Loucy (cell line): ENCODE data around the gene PCSK5.

Experiments
- H2AFZ ChIP-seq: fragments of 200-600 bp; sonication (generic); 2 replicates; pipeline ENCODE4 v1.6.0; 2016; ENCODE audit warnings: antibody characterized with exemption, mild to moderate bottlenecking, low read length, moderate library complexity
- H3F3A ChIP-seq: fragments of 200-600 bp; 2 replicates; pipeline ENCODE4 v1.6.0; 2016; ENCODE audit warnings: antibody characterized with exemption, low read depth, mild to moderate bottlenecking
- H3K27me3 ChIP-seq: fragments of 200-600 bp; sonication (generic); 2 replicates; pipeline ENCODE4 v1.6.1; 2014; ENCODE audit warnings: low read length, mild to moderate bottlenecking; ENCODE audit not compliant: insufficient read depth, poor library complexity, severe bottlenecking
- H3K36me3 ChIP-seq: fragments of 200-600 bp; sonication (generic); 2 replicates; pipeline ENCODE4 v1.6.1; 2016; ENCODE audit warnings: low read length; ENCODE audit not compliant: insufficient read depth
- H3K4me1 ChIP-seq: fragments of 200-600 bp; sonication (generic); 2 replicates; pipeline ENCODE4 v1.5.1; 2014; ENCODE audit warnings: low read length, mild to moderate bottlenecking; ENCODE audit not compliant: insufficient read depth, poor library complexity, severe bottlenecking
- H3K4me2 ChIP-seq: fragments of 200-600 bp; sonication (generic); 2 replicates; pipeline ENCODE4 v1.6.0; 2014; ENCODE audit warnings: antibody characterized with exemption, low read length, low read depth, mild to moderate bottlenecking; ENCODE audit not compliant: poor library complexity, severe bottlenecking
- H3K4me3 ChIP-seq: fragments of 200-600 bp; sonication (generic); 2 replicates; pipeline ENCODE4 v1.5.1; 2014; ENCODE audit warnings: low read length, mild to moderate bottlenecking, mixed read lengths; ENCODE audit not compliant: poor library complexity, severe bottlenecking
- H3K79me2 ChIP-seq: fragments of 200-600 bp; sonication (generic); 2 replicates; pipeline ENCODE4 v1.6.1; 2014; ENCODE audit warnings: low read length; ENCODE audit not compliant: insufficient read depth
- H3K9ac ChIP-seq: fragments of 200-600 bp; sonication (generic); 2 replicates; pipeline ENCODE4 v1.6.0; 2014; ENCODE audit warnings: mild to moderate bottlenecking, low read depth, low read length, moderate library complexity; ENCODE audit not compliant: poor library complexity, severe bottlenecking
- H3K9me2 ChIP-seq: fragments of 200-600 bp; sonication (generic); replicated peaks from 2 replicates; pipeline ENCODE4 v1.6.1; 2016; ENCODE audit warnings: low read depth, low read length, mixed read lengths
- H3K9me3 ChIP-seq: fragments of 200-600 bp; sonication (generic); 2 replicates; pipeline ENCODE4 v1.6.1; 2014; ENCODE audit warnings: mild to moderate bottlenecking, antibody characterized with exemption, low read length, low read depth; ENCODE audit not compliant: insufficient read depth
- H4K20me1 ChIP-seq: fragments of 200-600 bp; sonication (generic); 2 replicates; pipeline ENCODE4 v1.6.0; 2014; ENCODE audit warnings: antibody characterized with exemption, low read length, mild to moderate bottlenecking; ENCODE audit not compliant: insufficient read depth, poor library complexity, severe bottlenecking
- EZH2phosphoT487 ChIP-seq: fragments of 200-600 bp; IDR thresholded peaks from 2 replicates; pipeline ENCODE4 v1.6.1; 2018; ENCODE audit warnings: antibody characterized with exemption, mild to moderate bottlenecking, moderate library complexity, borderline replicate concordance
- TF ChIP-seq, protein P1 (sequence below): fragments of 200-600 bp; sonication (generic); conservative IDR thresholded peaks from 2 replicates; pipeline ENCODE4 v1.5.1; 2014; ENCODE audit warnings: mild to moderate bottlenecking, antibody characterized with exemption, low read length

The PCSK5 gene

DNA sequence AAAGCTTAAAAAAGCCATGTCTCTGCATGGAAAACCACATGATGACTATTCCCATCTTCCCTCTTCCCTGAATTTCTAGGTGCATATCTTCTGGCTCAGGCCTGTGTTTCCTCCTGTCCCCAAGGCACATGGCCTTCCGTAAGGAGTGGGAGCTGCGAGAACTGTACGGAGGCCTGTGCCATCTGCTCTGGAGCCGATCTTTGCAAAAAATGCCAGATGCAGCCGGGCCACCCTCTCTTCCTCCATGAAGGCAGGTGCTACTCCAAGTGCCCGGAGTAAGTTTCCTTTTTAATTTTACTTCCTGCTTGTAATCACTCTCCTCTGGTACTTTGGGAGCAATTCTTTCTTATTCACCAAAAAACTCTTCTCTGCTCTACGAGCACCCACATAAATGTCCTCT, 420.1 kb downstream of the PCSK5 start:
- H2AFZ ChIP-seq, result no peak overlapping the region
- no peaks in the 10 kb centered on the region for H3K36me3 ChIP-seq
- H3K9me3 ChIP-seq, result no peaks in the 10 kb centered on the region
- TF ChIP-seq EZH2phosphoT487, result no peak
- TF ChIP-seq, protein P1, sequence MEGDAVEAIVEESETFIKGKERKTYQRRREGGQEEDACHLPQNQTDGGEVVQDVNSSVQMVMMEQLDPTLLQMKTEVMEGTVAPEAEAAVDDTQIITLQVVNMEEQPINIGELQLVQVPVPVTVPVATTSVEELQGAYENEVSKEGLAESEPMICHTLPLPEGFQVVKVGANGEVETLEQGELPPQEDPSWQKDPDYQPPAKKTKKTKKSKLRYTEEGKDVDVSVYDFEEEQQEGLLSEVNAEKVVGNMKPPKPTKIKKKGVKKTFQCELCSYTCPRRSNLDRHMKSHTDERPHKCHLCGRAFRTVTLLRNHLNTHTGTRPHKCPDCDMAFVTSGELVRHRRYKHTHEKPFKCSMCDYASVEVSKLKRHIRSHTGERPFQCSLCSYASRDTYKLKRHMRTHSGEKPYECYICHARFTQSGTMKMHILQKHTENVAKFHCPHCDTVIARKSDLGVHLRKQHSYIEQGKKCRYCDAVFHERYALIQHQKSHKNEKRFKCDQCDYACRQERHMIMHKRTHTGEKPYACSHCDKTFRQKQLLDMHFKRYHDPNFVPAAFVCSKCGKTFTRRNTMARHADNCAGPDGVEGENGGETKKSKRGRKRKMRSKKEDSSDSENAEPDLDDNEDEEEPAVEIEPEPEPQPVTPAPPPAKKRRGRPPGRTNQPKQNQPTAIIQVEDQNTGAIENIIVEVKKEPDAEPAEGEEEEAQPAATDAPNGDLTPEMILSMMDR, result no peak
- H3K9ac ChIP-seq, result no peak overlapping the region
- H3K4me2 ChIP-seq, result no peak overlapping the region
- no peaks in the 10 kb centered on the region for H4K20me1 ChIP-seq
- H3K27me3 ChIP-seq, result no peaks in the 10 kb centered on the region
- no peak overlapping the region for H3K4me3 ChIP-seq
- no peaks in the 10 kb centered on the region for H3K9me2 ChIP-seq
- no peaks in the 10 kb centered on the region for H3K4me1 ChIP-seq
- no peaks in the 10 kb centered on the region for H3K79me2 ChIP-seq
- no peaks in the 10 kb centered on the region for H3F3A ChIP-seq

GRCh38 chr9:76310991-76311390, 420.5 kb downstream of the PCSK5 start:
- no peak for TF ChIP-seq EZH2phosphoT487
- TF ChIP-seq, protein P1, result no peak
- H3K9ac ChIP-seq, result no peak overlapping the region
- H3K36me3 ChIP-seq, result no peaks in the 10 kb centered on the region
- no peaks in the 10 kb centered on the region for H3K9me2 ChIP-seq
- H3K79me2 ChIP-seq, result no peaks in the 10 kb centered on the region
- H4K20me1 ChIP-seq, result no peaks in the 10 kb centered on the region
- no peak overlapping the region for H3K4me2 ChIP-seq
- H3K4me3 ChIP-seq, result no peak overlapping the region
- H3K4me1 ChIP-seq, result no peaks in the 10 kb centered on the region
- no peak overlapping the region for H2AFZ ChIP-seq
- no peaks in the 10 kb centered on the region for H3K27me3 ChIP-seq
- H3F3A ChIP-seq, result no peaks in the 10 kb centered on the region
- H3K9me3 ChIP-seq, result no peaks in the 10 kb centered on the region

DNA sequence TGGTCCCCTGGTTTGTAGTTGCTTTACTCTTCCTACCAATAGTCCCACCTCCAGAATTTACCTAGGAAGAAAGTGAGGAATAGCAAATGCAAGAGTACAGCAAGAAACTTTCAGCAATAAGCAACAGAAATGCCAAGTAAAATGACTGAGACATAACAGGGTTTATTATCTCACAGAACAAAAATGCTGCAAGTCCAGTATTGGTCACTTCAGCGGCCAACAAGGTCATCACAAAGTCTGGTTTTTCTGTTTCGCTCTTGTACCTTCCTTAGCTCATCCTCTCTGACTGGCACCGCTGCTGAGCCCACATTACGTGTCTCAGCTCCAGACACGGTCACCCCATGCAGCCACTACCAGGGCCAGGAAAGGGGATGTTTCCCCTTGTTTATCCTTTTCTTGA, 421.1 kb downstream of the PCSK5 start:
- H3K9me3 ChIP-seq, result no peaks in the 10 kb centered on the region
- no peaks in the 10 kb centered on the region for H4K20me1 ChIP-seq
- H3K4me2 ChIP-seq, result no peak overlapping the region
- no peaks in the 10 kb centered on the region for H3K9me2 ChIP-seq
- H3K27me3 ChIP-seq, result no peaks in the 10 kb centered on the region
- H3K4me3 ChIP-seq, result no peak overlapping the region
- no peaks in the 10 kb centered on the region for H3F3A ChIP-seq
- no peaks in the 10 kb centered on the region for H3K79me2 ChIP-seq
- TF ChIP-seq, protein P1, result no peak
- TF ChIP-seq EZH2phosphoT487, result no peak
- H2AFZ ChIP-seq, result no peak overlapping the region
- H3K36me3 ChIP-seq, result no peaks in the 10 kb centered on the region
- H3K9ac ChIP-seq, result no peak overlapping the region
- H3K4me1 ChIP-seq, result no peaks in the 10 kb centered on the region
